ENCODE results near the gene LIM2. TPM values are rescaled to one million over a fixed set of nuclear protein-coding genes. Genes with fewer than 3 reads are reported as not detected.

Gene LIM2
- total RNA-seq, 1 experiment from 2014 or later, result not detected

DNA sequence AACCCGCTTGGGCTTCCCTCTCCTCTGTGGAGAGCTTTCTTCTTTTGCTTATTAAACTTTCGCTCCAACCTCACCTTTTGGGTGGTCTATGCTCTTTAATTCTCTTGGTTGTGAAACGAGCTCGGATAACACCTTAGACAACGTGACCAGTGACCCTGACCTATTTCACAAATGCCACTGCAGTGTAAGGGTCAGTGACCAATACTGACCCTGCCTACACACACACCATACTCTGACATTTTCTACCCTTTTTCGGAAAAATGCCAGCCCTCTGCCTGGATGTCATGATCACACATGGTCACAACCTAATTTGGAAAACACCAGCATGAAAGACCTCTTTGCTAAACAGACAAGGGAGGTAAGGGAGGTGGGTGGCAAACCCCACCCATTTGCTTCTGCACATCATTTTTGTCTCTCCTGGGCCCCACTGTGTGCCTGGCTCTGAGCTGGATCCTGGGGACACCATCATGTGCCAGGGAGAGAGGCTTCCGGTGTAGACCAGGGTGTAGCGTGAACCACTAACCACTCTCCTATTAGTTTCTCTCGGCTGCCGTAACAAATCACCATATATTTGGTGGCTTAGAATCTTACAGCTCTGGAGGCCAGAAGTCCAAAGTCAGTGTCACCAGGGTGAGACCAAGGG lies 31.5 kb downstream of the LIM2 start:
- CTCF ChIA-PET, result interaction anchor here (1.0 to 1.7 kb wide), 3 partner anchors 17 to 51 kb away, joined by 3 read pairs; no protein-coding TSS in a partner anchor
- DNase-seq (ENCODE audit: low spot score), result no peak
- no peaks in the 10 kb centered on the region for H3K27me3 Mint-ChIP-seq (ENCODE audit: low read depth)
- no peaks in the 10 kb centered on the region for H3K36me3 Mint-ChIP-seq
- TF ChIP-seq, protein P1, sequence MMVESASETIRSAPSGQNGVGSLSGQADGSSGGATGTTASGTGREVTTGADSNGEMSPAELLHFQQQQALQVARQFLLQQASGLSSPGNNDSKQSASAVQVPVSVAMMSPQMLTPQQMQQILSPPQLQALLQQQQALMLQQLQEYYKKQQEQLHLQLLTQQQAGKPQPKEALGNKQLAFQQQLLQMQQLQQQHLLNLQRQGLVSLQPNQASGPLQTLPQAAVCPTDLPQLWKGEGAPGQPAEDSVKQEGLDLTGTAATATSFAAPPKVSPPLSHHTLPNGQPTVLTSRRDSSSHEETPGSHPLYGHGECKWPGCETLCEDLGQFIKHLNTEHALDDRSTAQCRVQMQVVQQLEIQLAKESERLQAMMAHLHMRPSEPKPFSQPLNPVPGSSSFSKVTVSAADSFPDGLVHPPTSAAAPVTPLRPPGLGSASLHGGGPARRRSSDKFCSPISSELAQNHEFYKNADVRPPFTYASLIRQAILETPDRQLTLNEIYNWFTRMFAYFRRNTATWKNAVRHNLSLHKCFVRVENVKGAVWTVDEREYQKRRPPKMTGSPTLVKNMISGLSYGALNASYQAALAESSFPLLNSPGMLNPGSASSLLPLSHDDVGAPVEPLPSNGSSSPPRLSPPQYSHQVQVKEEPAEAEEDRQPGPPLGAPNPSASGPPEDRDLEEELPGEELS (CRISPR knock-in tag; IDR thresholded peaks at IDR 0.05), result no peak
- TF ChIP-seq ESRRA (CRISPR knock-in tag; IDR thresholded peaks at IDR 0.05; ENCODE audit: borderline replicate concordance) (no peak), E2F5 (CRISPR knock-in tag; IDR thresholded peaks at IDR 0.05) (no peak), ARID4B (CRISPR knock-in tag; IDR thresholded peaks at IDR 0.05; ENCODE audit: borderline replicate concordance) (no peak), ZNF317 (CRISPR knock-in tag; IDR thresholded peaks at IDR 0.05; ENCODE audit: borderline replicate concordance, low read depth) (no peak), NFE2L1 (CRISPR knock-in tag; IDR thresholded peaks at IDR 0.05) (no peak), ERG (CRISPR knock-in tag; IDR thresholded peaks at IDR 0.05) (no peak), E2F4 (CRISPR knock-in tag; IDR thresholded peaks at IDR 0.05; ENCODE audit: borderline replicate concordance, low read depth) (no peak), ATF6 (CRISPR knock-in tag; IDR thresholded peaks at IDR 0.05) (no peak), MYBL2 (CRISPR knock-in tag; IDR thresholded peaks at IDR 0.05) (no peak), MXD4 (CRISPR knock-in tag; IDR thresholded peaks at IDR 0.05; ENCODE audit: borderline replicate concordance) (no peak), RORB (CRISPR knock-in tag; IDR thresholded peaks at IDR 0.05) (no peak), SMAD4 (CRISPR knock-in tag; IDR thresholded peaks at IDR 0.05) (no peak), EMX1 (CRISPR knock-in tag; IDR thresholded peaks at IDR 0.05) (no peak), ZNF263 (CRISPR knock-in tag; IDR thresholded peaks at IDR 0.05; ENCODE audit: low read depth) (no peak)
- POLR2A ChIA-PET, result no interaction called here
- peaks cover 15% of the 10 kb centered on the region for H3K4me1 Mint-ChIP-seq
- H3K9me3 Mint-ChIP-seq, result no peaks in the 10 kb centered on the region
- H3K27ac Mint-ChIP-seq, result no peak overlapping the region; the same call in 1 of the 2 replicates
- no peak for ATAC-seq
- H3K4me3 Mint-ChIP-seq, result no peak overlapping the region

Measured in WTC11 (cell line).